Prostate gland (tissue), 2 donors: ENCODE results near the gene EP400. TPM values are rescaled to one million over a fixed set of nuclear protein-coding genes. Genes with fewer than 3 reads are reported as not detected.

Source experiments
- DNase-seq: peaks from one replicate; pipeline ENCODE4 v3.0.0-alpha.2; 2019; ENCODE audit warnings: low spot score
- H3K27ac ChIP-seq, 2 donors: fragments of 200-600 bp; sonication (generic); 2 replicates each; pipeline ENCODE4 v1.5.1; 2017 to 2019
- H3K27me3 ChIP-seq: fragments of 200-600 bp; sonication (generic); replicated peaks from 2 replicates; pipeline ENCODE4 v1.5.1; 2019; ENCODE audit not compliant: insufficient read depth
- H3K36me3 ChIP-seq, 2 donors: fragments of 200-600 bp; sonication (generic); 1 replicate in 1 of 2; 2 replicates in 1 of 2; pipeline versions ENCODE4 v1.5.1 to v1.8.1; 2017 to 2019
- H3K4me1 ChIP-seq: fragments of 200-600 bp; sonication (generic); replicated peaks from 2 replicates; pipeline ENCODE4 v1.5.1; 2019
- H3K4me3 ChIP-seq, 2 donors: fragments of 200-600 bp; sonication (generic); 2 replicates each; pipeline ENCODE4 v1.5.1; 2017 to 2019
- H3K9me3 ChIP-seq: fragments of 200-600 bp; sonication (generic); 2 replicates; pipeline ENCODE4 v1.5.1; 2017
- CTCF ChIP-seq, 4 experiments: fragments of 200-600 bp in 2 of 4; fragments of 450-650 bp in 2 of 4; sonication (generic) in 2 of 4; IDR thresholded peaks; 1 replicate in 3 of 4; 2 replicates in 1 of 4; pipeline ENCODE4 v1.5.1; 2016 to 2019; ENCODE audit warnings: antibody characterized with exemption in 4 of 4, mild to moderate bottlenecking in 2 of 4, moderate library complexity in 2 of 4
- POLR2A ChIP-seq: fragments of 450-650 bp; IDR thresholded peaks from one replicate; pipeline ENCODE4 v1.6.1; 2016; ENCODE audit warnings: antibody characterized with exemption, mild to moderate bottlenecking
- POLR2AphosphoS5 ChIP-seq: sonication (generic); formaldehyde crosslinking; IDR thresholded peaks from one replicate; pipeline ENCODE4 v1.6.1; 2017; ENCODE audit warnings: antibody characterized with exemption
- WGBS: methylation state at CpG from one replicate; pipeline ENCODE4 v1.1.5; 2018; 5-methylcytosine and 5-hydroxymethylcytosine counted together
- intact Hi-C: fragments of 100-400 bp; cut with DNase I; formaldehyde crosslinking; loops from one replicate; pipeline ENCODE4 v1.14.2; 2022
- total RNA-seq, 2 donors: library from RNA; depleted of rRNA; stranded (reverse); fragments of >200 nt; gene quantifications; one replicate each; pipeline ENCODE4 v1.1.0, GENCODE V29; 2016

Gene EP400
- total RNA-seq, 2 donors from 2014 or later = 22.3 to 46.2 TPM

GRCh38 chr12:132052196-132052932 lies 102.6 kb downstream of the EP400 start:
- Histone ChIP-seq H3K4me3 (no peak overlapping the region), H3K36me3 (peaks cover 3 to 8% of the 10 kb centered on the region in 2 donors), H3K4me1 (no peaks in the 10 kb centered on the region), H3K9me3 (no peaks in the 10 kb centered on the region), H3K27me3 (no peaks in the 10 kb centered on the region), H3K27ac (no peak overlapping the region)
- 91% methylated on average over 32 of the region's 32 CpGs for WGBS
- TF ChIP-seq CTCF (IDR thresholded peaks at IDR 0.05) (no peak), POLR2AphosphoS5 (no peak), POLR2A (no peak)
- intact Hi-C loops = no loop called here
- DNase-seq = no peak

- Histone ChIP-seq H3K9me3 (no peaks in the 10 kb centered on the region), H3K4me3 (no peak overlapping the region), H3K27ac (no peak overlapping the region), H3K4me1 (no peaks in the 10 kb centered on the region), H3K27me3 (no peaks in the 10 kb centered on the region), H3K36me3 (peaks cover 3 to 8% of the 10 kb centered on the region in 2 donors)
- WGBS = 88% methylated on average over 18 of the region's 27 CpGs
- no peak for DNase-seq
- intact Hi-C loops = no loop called here
- TF ChIP-seq POLR2A (no peak), CTCF (IDR thresholded peaks at IDR 0.05) (no peak), POLR2AphosphoS5 (no peak)
Observed at GRCh38 chr12:132053338-132054330, 103.9 kb downstream of the EP400 start.

DNA sequence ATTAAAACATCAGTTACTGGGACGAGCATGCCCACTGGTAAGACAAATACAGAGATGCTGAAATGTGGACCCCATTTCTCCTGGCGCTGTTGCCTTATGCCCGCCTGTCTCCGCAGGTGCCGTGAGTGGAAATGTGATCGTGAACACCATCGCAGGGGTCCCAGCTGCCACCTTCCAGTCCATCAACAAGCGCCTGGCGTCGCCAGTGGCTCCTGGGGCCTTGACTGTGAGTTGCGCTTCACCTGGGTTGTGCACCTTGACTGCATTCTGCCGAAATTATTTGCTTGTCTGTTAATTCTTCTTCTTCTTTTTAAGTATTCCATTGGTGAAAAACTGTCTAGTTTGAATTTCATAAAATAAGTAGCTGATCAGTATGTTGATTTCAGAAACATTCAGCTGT lies 105.2 kb downstream of the EP400 start:
- intact Hi-C loops = no loop called here
- no peak for DNase-seq
- Histone ChIP-seq H3K27me3 (no peaks in the 10 kb centered on the region), H3K4me3 (no peak overlapping the region), H3K9me3 (no peaks in the 10 kb centered on the region), H3K4me1 (no peaks in the 10 kb centered on the region), H3K36me3 (peaks cover 3 to 8% of the 10 kb centered on the region in 2 donors), H3K27ac (no peak overlapping the region)
- no peak for TF ChIP-seq POLR2A
- no peak for TF ChIP-seq CTCF (IDR thresholded peaks at IDR 0.05)
- 92% methylated on average over 12 of the region's 12 CpGs for WGBS

GRCh38 chr12:132055535-132056096 lies 105.9 kb downstream of the EP400 start:
- TF ChIP-seq POLR2A (no peak), CTCF (IDR thresholded peaks at IDR 0.05) (no peak), POLR2AphosphoS5 (no peak)
- Histone ChIP-seq H3K27me3 (no peaks in the 10 kb centered on the region), H3K4me1 (no peaks in the 10 kb centered on the region), H3K4me3 (no peak overlapping the region), H3K36me3 (peaks cover 3 to 8% of the 10 kb centered on the region in 2 donors), H3K9me3 (no peaks in the 10 kb centered on the region), H3K27ac (no peak overlapping the region)
- 85% methylated on average over 11 of the region's 11 CpGs for WGBS
- intact Hi-C loops = no loop called here
- no peak for DNase-seq
